ENCODE data around the gene TAF5L.

TAF5L gene

GRCh38 chr1:229557200-229557850 lies 68.6 kb downstream of the TAF5L start:
- DNase-seq (ENCODE audit: low read depth): no peak
- no peak for TF ChIP-seq CTCF (IDR thresholded peaks at IDR 0.05; ENCODE audit: control insufficient read depth, extremely low read depth, insufficient read depth)
- H3K4me3 ChIP-seq (ENCODE audit: low read depth, low read length): peak overlapping the region; percentile 64

GRCh38 chr1:229554886-229555621 lies 70.9 kb downstream of the TAF5L start:
- DNase-seq (ENCODE audit: low read depth): no peak
- TF ChIP-seq CTCF (IDR thresholded peaks at IDR 0.05; ENCODE audit: control insufficient read depth, extremely low read depth, insufficient read depth): no peak
- H3K4me3 ChIP-seq (ENCODE audit: low read depth, low read length): no peak overlapping the region

- peak; percentile 23; the same call in 1 of the 2 replicates for TF ChIP-seq CTCF (IDR thresholded peaks at IDR 0.05; ENCODE audit: control insufficient read depth, extremely low read depth, insufficient read depth)
- peak; percentile 90 for DNase-seq (ENCODE audit: low read depth)
- no peak overlapping the region for H3K4me3 ChIP-seq (ENCODE audit: low read depth, low read length)
Observed at GRCh38 chr1:229553621-229554130, 72.2 kb downstream of the TAF5L start.

- TF ChIP-seq CTCF (IDR thresholded peaks at IDR 0.05; ENCODE audit: control insufficient read depth, extremely low read depth, insufficient read depth): no peak
- DNase-seq (ENCODE audit: low read depth): no peak
- no peak overlapping the region for H3K4me3 ChIP-seq (ENCODE audit: low read depth, low read length)
Observed at GRCh38 chr1:229552732-229553131, 73.2 kb downstream of the TAF5L start.

GRCh38 chr1:229550812-229551567 lies 74.9 kb downstream of the TAF5L start:
- no peak for DNase-seq (ENCODE audit: low read depth)
- no peak for TF ChIP-seq CTCF (IDR thresholded peaks at IDR 0.05; ENCODE audit: control insufficient read depth, extremely low read depth, insufficient read depth)
- H3K4me3 ChIP-seq (ENCODE audit: low read depth, low read length): no peak overlapping the region

GRCh38 chr1:229547542-229547941 lies 78.4 kb downstream of the TAF5L start:
- TF ChIP-seq CTCF (IDR thresholded peaks at IDR 0.05; ENCODE audit: control insufficient read depth, extremely low read depth, insufficient read depth): no peak
- no peak overlapping the region for H3K4me3 ChIP-seq (ENCODE audit: low read depth, low read length)
- no peak for DNase-seq (ENCODE audit: low read depth)
